Nasal cavity respiratory epithelium epithelial cell of viscerocranial mucosa (primary cell): Measurements from ENCODE around the gene TFPT. TPM values are rescaled to one million over a fixed set of nuclear protein-coding genes. Genes with fewer than 3 reads are reported as not detected.

Experiments
- total RNA-seq: library from RNA; depleted of rRNA; stranded (reverse); fragments of >200 nt; gene quantifications from 2 replicates; pipeline ENCODE4 v1.2.3, GENCODE V29; 2014

TFPT gene, protein sequence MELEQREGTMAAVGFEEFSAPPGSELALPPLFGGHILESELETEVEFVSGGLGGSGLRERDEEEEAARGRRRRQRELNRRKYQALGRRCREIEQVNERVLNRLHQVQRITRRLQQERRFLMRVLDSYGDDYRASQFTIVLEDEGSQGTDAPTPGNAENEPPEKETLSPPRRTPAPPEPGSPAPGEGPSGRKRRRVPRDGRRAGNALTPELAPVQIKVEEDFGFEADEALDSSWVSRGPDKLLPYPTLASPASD
- total RNA-seq: 7.2 and 7.3 TPM in 2 replicates

DNA sequence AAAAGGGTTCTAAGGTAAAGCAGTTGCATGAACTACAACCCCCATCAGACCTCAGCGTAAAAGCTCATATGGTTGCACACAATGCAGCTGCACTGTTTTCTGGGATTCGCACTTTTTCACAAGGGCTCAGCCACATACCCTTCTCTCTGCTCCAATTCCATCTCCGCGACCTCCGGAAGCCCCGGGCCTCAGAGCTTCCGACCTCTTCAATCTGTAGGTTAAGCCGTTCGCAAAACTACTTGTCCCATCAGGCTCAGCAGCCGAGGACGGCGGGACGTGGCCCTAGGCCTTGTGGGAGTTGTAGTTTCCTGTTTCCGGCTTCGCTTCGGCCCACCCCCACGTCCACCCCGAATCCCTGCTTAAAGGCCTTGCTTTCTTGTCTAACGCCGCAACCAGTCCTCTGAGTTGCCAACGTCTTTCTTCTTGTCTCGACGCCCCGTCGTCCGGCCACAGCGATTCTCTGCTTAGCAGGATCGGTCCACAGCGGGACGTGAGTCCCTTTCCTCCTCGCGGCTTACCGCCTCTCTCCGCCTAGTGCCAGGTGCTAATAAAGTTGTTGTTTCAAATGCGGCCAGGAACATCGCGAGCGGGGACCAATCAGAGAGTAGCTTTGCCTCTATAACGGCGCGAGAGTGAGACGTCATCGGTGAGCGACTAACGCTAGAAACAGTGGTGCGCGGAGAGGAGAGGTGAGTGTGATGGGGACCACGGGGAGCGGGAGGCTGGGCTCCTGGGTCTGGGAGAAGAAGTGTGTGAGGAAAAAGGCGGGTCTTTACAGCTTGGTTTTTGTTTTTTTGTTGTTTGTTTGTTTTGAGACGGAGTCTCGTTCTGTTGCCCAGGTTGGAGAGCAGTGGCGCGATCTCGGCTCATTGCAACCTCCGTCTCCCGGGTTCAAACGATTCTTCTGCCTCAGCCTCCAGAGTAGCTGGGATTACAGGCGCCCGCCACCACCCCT is at the start of gene TFPT, which contains the start of gene PRPF31:
TFPT (minus strand) TSS at position 549 of the 955 bp plus-strand sequence; CDS start at position 161, 388 bp downstream.
PRPF31 (plus strand) TSS at position 646 of the 955 bp plus-strand sequence. CDS start 2,525 bp downstream, outside the sequence.

DNA sequence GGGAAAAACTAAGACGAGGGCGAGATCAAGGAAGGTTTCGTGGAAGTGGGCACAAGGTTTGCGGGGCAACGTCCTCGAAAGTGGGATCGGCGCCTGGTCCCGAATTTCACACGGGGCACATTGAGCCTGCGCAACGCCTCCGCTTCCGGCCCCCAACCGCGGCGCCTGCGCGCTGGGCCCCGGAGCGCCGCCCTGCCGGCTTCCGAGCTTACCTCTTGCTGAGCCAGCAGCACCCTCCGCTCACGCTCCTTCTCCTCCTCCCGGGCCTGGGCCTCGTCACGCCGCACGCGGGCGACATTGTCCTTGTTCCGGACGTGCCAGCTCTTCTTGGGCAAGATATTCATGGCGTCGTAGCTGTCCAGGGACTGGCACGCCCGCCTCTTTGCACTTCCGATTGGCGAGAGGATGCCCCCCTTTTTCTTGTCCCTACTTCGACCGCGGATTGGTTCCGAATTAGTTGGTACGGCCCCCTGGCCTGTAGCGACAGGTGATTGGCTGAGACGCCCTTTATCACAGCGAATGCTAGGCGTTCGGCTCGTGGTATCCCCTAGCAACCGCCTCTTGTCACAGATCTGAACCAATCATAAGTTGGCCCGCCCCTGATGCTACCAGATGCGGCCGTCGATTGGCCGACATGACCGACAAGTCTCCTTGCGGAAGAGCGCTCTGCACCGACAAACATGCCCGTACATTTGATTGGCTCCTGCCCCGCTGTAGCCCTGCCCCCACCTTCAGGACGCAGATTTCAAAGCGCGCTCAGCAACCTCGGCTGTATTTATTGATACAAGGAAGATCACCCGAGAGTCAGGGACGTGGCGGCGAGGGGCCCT is 44.1 kb upstream of the TFPT start, which contains the start of gene LENG1:
LENG1 (minus strand) TSS at position 370 of the 830 bp plus-strand sequence; CDS start at position 344, 26 bp downstream.

DNA sequence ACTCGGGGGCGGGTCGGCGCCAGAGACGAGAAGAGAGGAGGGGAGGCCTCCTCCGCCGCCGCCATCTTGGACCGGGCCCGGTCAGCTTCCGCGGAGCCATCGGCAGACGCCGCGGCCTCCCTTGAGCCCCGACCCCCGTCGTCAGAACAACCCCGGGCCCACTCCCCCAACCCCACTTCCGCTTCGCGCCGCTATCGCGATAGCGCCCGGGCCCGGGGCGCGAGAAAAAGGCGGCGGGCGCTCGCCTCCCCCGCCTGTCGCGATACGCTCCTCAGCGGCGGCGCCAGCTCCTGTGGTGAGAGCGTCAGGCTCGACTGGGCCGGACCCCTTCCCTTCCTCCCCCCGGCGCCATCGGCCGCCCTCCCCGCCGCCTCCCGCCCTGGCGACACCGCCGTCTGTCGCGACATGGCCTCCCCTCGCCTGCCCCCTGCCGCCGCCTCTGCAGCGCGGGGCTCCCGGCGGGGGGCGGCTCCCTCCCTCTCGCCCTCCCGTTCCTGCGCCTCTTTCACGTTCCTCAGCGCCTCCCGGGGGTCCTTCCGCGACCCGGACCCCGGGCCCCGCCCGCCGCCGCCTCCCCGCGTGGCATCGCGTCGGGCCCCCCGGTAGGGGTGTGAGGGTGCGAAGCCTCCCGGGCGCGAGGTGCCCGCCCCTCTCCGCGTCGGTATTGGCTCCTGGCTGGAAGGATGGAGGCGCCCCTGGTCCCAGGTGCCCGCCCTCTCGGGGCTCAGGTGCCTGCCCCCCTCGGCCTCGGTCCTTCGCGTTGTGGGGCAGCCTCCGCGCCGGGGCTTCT is 22.4 kb upstream of the TFPT start, which contains the start of gene CNOT3:
CNOT3 (plus strand) TSS at position 64 of the 790 bp plus-strand sequence. CDS start 5,217 bp downstream, outside the sequence.

DNA sequence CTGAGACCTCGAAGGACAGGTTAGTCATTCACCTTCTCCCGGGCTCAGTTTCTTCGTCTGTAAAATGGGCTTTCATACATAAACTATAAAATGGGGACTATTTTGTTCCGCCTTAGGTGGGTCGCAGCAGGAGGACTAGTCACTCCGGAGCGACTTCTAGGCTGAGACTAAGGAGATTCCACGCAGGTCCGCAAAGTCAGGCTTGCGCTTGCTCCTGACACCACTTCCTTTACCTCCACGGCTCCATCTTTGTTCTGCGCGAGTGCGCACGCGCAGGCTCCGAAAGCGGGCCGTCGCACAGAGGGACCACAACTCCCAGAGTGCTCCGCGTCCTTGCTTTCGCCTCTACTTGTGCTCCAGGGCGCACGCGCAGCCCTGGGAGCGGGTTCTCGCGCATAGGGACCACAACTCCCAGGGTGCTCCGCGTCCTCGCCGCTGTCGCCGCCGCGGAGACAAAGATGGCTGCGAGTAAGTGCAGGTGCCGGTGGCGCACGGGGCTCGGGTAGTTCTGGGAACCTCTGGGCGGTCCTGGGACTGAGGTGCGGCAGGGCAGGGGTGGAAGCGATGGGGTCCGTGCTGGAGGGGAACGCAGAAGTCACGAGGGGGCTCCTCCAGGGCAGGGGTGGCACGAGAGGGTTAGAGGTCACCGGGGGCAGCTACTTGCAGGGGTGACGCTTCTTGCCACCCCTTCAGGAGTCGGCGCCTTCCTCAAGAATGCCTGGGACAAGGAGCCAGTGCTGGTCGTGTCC is 12.9 kb downstream of the TFPT start, which contains the start of gene NDUFA3:
NDUFA3 (plus strand) TSS at position 435 of the 749 bp plus-strand sequence; CDS start at position 459, 24 bp downstream.

DNA sequence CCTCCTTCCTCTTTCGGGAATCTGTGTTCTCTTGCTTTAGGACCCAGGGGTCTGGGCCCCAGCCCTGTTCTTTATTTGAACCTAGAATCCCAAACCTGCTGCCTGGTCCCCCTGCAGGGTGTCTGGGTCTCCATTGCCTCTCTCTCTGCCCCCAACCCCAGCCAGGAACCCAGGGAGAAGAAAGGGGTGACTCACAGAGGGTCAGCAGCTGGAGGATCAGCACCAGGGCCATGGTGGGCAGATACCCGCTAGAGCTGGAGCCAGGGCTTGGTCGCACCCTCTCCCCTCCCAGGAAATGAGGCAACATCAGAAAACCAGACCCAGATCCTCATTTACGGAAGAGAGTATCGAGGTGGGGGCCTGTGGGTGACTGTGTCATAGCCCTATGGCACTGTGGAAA is 14.9 kb downstream of the TFPT start, which contains the start of gene OSCAR:
OSCAR (minus strand) TSS at position 243 of the 400 bp plus-strand sequence; CDS start at position 232, 11 bp downstream.

DNA sequence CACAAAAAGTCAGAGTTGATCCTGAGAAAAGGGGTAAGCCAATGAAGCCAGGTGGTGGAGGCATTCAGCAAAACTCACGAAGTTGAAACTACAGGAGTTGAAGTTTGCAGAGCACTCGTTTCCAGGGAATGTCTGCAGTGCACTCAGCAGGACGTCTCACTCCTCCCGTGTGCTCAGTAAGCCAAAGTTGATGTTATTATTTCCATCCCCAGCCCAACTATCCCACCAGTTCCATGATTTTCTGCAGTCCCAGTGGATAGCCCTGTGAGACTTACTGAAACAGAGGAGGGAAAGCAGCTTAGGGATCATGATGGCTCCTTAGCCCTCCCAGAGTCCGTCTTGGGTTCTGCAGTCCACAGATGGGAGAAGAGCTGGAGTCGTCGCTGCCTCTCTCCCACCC is 34.4 kb downstream of the TFPT start, which contains the start of gene TARM1:
TARM1 (minus strand) TSS at position 334 of the 400 bp plus-strand sequence; CDS start at position 309, 25 bp downstream.

DNA sequence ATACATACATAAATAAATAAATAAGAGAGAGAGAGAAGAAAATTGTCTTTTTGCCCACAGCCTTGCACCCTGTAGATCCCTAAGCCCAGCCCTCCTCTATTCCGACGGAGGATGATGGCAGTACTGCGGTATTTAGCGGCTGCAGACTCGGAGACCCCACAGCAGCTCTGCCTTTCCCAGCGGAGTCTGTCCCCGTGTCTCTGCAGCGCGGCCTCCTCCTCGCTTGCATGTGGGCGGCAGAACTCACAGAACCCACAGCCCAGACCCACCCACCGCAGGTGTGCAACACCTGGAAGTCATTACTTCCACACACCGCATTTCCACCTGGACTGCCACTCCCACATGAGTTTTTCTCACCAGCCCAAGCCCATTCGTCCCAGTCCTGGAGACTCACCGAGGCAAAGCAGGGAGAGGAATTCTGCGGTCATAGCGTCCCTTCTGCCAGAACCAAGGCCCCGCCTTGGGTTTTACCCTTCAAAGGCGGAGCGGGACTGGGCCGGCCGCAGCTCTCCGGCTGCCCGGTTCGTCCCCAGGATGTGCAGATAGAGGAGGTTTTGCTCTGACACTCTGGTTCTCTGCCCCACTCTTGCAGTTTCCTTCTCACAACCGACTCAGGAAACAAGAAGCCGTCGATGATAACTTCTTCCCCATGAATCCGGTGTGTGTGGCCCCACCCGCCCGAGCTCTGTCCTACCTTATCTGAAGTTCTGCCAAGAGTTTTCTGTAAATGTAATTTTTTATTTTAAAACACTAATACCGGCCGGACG is 51.9 kb downstream of the TFPT start, which contains the start of gene VSTM1:
VSTM1 (minus strand) TSS at position 548 of the 767 bp plus-strand sequence; CDS start at position 428, 120 bp downstream.

Other genes with a start within 250 kb of the TFPT start
- 2.4 and 13.2 TPM in 2 replicates for gene MYADM, start 247.8 kb downstream of the TFPT start, total RNA-seq
- gene PRKCG, start 233.5 kb downstream of the TFPT start, total RNA-seq: not detected in 2 replicates
- not detected in 2 replicates for gene CACNG7, start 206.4 kb downstream of the TFPT start, total RNA-seq
- gene CACNG8, start 152.7 kb downstream of the TFPT start, total RNA-seq: under 0.01 TPM in 2 replicates
- not detected in 2 replicates for gene CACNG6, start 124.0 kb downstream of the TFPT start, total RNA-seq
- gene VSTM1, start 51.8 kb downstream of the TFPT start, total RNA-seq: not detected in 2 replicates
- not detected in 2 replicates for gene TARM1, start 34.3 kb downstream of the TFPT start, total RNA-seq
- 0.07 and 1.0 TPM in 2 replicates for gene OSCAR, start 14.9 kb downstream of the TFPT start, total RNA-seq
- 7.9 and 16.9 TPM in 2 replicates for gene NDUFA3, start 12.8 kb downstream of the TFPT start, total RNA-seq
- gene PRPF31, start 97 bp upstream of the TFPT start, total RNA-seq: 35.2 and 46.6 TPM in 2 replicates
- gene CNOT3, start 22.1 kb upstream of the TFPT start, total RNA-seq: 10.3 and 25.8 TPM in 2 replicates
- gene LENG1, start 44.1 kb upstream of the TFPT start, total RNA-seq: 4.6 and 9.9 TPM in 2 replicates
- gene TMC4, start 57.5 kb upstream of the TFPT start, total RNA-seq: 26.7 and 71.6 TPM in 2 replicates
- 13.3 and 37.7 TPM in 2 replicates for gene MBOAT7, start 73.9 kb upstream of the TFPT start, total RNA-seq
- 49.3 and 58.8 TPM in 2 replicates for gene TSEN34, start 75.7 kb upstream of the TFPT start, total RNA-seq
- gene RPS9, start 85.2 kb upstream of the TFPT start, total RNA-seq: 1,225 and 1,614 TPM in 2 replicates
- gene LILRB3, start 107.3 kb upstream of the TFPT start, total RNA-seq: not detected in 2 replicates
- not detected in 2 replicates for gene LILRA6, start 127.1 kb upstream of the TFPT start, total RNA-seq
- not detected in 2 replicates for gene LILRB5, start 141.6 kb upstream of the TFPT start, total RNA-seq
- not detected in 2 replicates for gene LILRB2, start 165.5 kb upstream of the TFPT start, total RNA-seq
- not detected in 2 replicates for gene LILRA5, start 197.5 kb upstream of the TFPT start, total RNA-seq
- not detected in 2 replicates for gene LILRA4, start 223.5 kb upstream of the TFPT start, total RNA-seq
- gene LAIR1, start 249.3 kb upstream of the TFPT start, total RNA-seq: not detected in 2 replicates